T-helper 2 cell treated with Interferon-gamma antibody and Interleukin-4, amounts not matched to agents 100 ng/mL and 5 ng/mL, for 36 hours (primary cell): ENCODE measurements around the gene HIRA. TPM values are rescaled to one million over a fixed set of nuclear protein-coding genes. Genes with fewer than 3 reads are reported as not detected.

Source experiments
- intact Hi-C: fragments of 100-400 bp; cut with micrococcal nuclease; formaldehyde crosslinking; loops from one replicate; pipeline ENCODE4 v1.15.1; 2023
- total RNA-seq: library from RNA; stranded (reverse); gene quantifications from 2 replicates; pipeline ENCODE4 v1.2.3, GENCODE V29; 2022

The HIRA gene
- 43.9 and 45.0 TPM in 2 replicates for total RNA-seq

- intact Hi-C loops: loop anchor here (1.0 to 5.0 kb wide), 4 partner anchors 16 to 253 kb away; partner anchors contain the start of genes C22orf39, CDC45, CLTCL1 and SLC25A1
Measured at GRCh38 chr22:19431649-19432132, at the start of gene HIRA. Gene HIRA, minus strand, starts transcription at chr22:19431733. Its CDS starts 257 bp downstream, at chr22:19431476.

GRCh38 chr22:19480789-19481188 is 49.3 kb upstream of the HIRA start:
- intact Hi-C loops: no loop called here

- intact Hi-C loops: no loop called here
Measured at GRCh38 chr22:19480173-19480568, 48.6 kb upstream of the HIRA start.

GRCh38 chr22:19479355-19480172 is 48.0 kb upstream of the HIRA start, which contains the start of gene CDC45:
Gene CDC45, plus strand, starts transcription at chr22:19479920. Its CDS starts 49 bp downstream, at chr22:19479969.
- intact Hi-C loops: loop anchor here (1.0 to 5.0 kb wide), 7 partner anchors 32 to 357 kb away; partner anchors contain the start of genes C22orf39, CLTCL1, DGCR2 and ESS2

- intact Hi-C loops: loop anchor here (1.0 to 5.0 kb wide), 7 partner anchors 32 to 357 kb away; partner anchors contain the start of genes C22orf39, CLTCL1, DGCR2 and ESS2
Measured at GRCh38 chr22:19478901-19479354, 47.4 kb upstream of the HIRA start, which contains the start of gene UFD1. Gene UFD1, minus strand, starts transcription at chr22:19479193. Its CDS starts 108 bp downstream, at chr22:19479085.

GRCh38 chr22:19478045-19478900 is 46.7 kb upstream of the HIRA start:
- intact Hi-C loops: loop anchor here (2.0 to 5.0 kb wide), 3 partner anchors 154 to 356 kb away; partner anchors contain the start of genes CLTCL1 and DGCR2

GRCh38 chr22:19477321-19478044 is 46.0 kb upstream of the HIRA start:
- intact Hi-C loops: loop anchor here (2.0 to 5.0 kb wide), 3 partner anchors 155 to 355 kb away; partner anchors contain the start of genes CLTCL1 and DGCR2

GRCh38 chr22:19476023-19476422 is 44.5 kb upstream of the HIRA start:
- intact Hi-C loops: loop anchor here (5.0 kb wide), 2 partner anchors 156 to 354 kb away; partner anchors contain the start of gene DGCR2

GRCh38 chr22:19473578-19473977 is 42.0 kb upstream of the HIRA start:
- intact Hi-C loops: no loop called here

- intact Hi-C loops: no loop called here
Measured at GRCh38 chr22:19472233-19472632, 40.7 kb upstream of the HIRA start.

GRCh38 chr22:19471572-19471971 is 40.0 kb upstream of the HIRA start:
- intact Hi-C loops: no loop called here

- intact Hi-C loops: no loop called here
Measured at GRCh38 chr22:19470010-19470409, 38.5 kb upstream of the HIRA start.

- intact Hi-C loops: no loop called here
Measured at GRCh38 chr22:19469421-19469820, 37.9 kb upstream of the HIRA start.

GRCh38 chr22:19467912-19468311 is 36.4 kb upstream of the HIRA start:
- intact Hi-C loops: no loop called here

- intact Hi-C loops: no loop called here
Measured at GRCh38 chr22:19466848-19467752, 35.6 kb upstream of the HIRA start.

- intact Hi-C loops: no loop called here
Measured at GRCh38 chr22:19466126-19466716, 34.7 kb upstream of the HIRA start.

- intact Hi-C loops: no loop called here
Measured at GRCh38 chr22:19464975-19465374, 33.4 kb upstream of the HIRA start.

GRCh38 chr22:19464546-19464945 is 33.0 kb upstream of the HIRA start:
- intact Hi-C loops: no loop called here
